Spleen (tissue), 7 donors: ENCODE data around the gene HYAL1.

ENCODE experiments used
- CTCF ChIP-seq, 11 experiments: fragments of 200-600 bp in 7 of 11; fragments of 450-650 bp in 4 of 11; sonication (generic) in 4 of 11; IDR thresholded peaks in 8 of 11; conservative IDR thresholded peaks in 3 of 11; 1 replicate in 7 of 11; 2 replicates in 4 of 11; pipeline versions ENCODE4 v1.4.0 to v1.8.0; 2016 to 2021; ENCODE audit warnings: antibody characterized with exemption in 11 of 11, inconsistent platforms in 4 of 11, mild to moderate bottlenecking in 1 of 11
- POLR2A ChIP-seq, 3 donors: fragments of 450-650 bp; IDR thresholded peaks; one replicate each; pipeline ENCODE4 v1.5.1; 2017; ENCODE audit warnings: antibody characterized with exemption in 3 of 3, mild to moderate bottlenecking in 1 of 3
- POLR2AphosphoS5 ChIP-seq, 3 donors: sonication (generic); formaldehyde crosslinking; IDR thresholded peaks; one replicate each; pipeline ENCODE4 v1.5.1; 2017; ENCODE audit warnings: antibody characterized with exemption in 3 of 3
- donor health status: DM: no; HTN: no; CAD: no; lungs with moderate emphysema.
- donor health status: DM: no; HTN: no; CAD: no.
- donor health status: DM: no; HTN: no; CAD: no.

GRCh38 chr3:50325497-50326181, 22.3 kb upstream of the HYAL1 start:
- TF ChIP-seq CTCF (IDR thresholded peaks at IDR 0.05 in 8 of 11, conservative IDR thresholded peaks at IDR 0.05 in 3 of 11) (no peak), POLR2A (IDR thresholded peaks at IDR 0.05) (no peak), POLR2AphosphoS5 (IDR thresholded peaks at IDR 0.05) (no peak)
